Uterus (tissue), 2 donors: ENCODE measurements around the gene CENPB.

ENCODE experiments used
- CTCF ChIP-seq, 4 experiments: fragments of 200-600 bp in 2 of 4; fragments of 450-650 bp in 2 of 4; sonication (generic) in 2 of 4; IDR thresholded peaks; one replicate each; pipeline ENCODE4 v1.5.1; 2016 to 2019; ENCODE audit warnings: antibody characterized with exemption in 4 of 4, mild to moderate bottlenecking in 2 of 4, moderate library complexity in 1 of 4
- POLR2A ChIP-seq, 2 donors: fragments of 450-650 bp; IDR thresholded peaks; one replicate each; pipeline ENCODE4 v1.6.1; 2016; ENCODE audit warnings: antibody characterized with exemption in 2 of 2, mild to moderate bottlenecking in 1 of 2, moderate library complexity in 1 of 2

- no peak for TF ChIP-seq CTCF (IDR thresholded peaks at IDR 0.05)
- no peak for TF ChIP-seq POLR2A (IDR thresholded peaks at IDR 0.05)
These were observed 52.3 kb downstream of the CENPB start for GRCh38 chr20:3734111-3734843.
